Measurements from ENCODE around the gene PIGN.

PIGN gene

DNA sequence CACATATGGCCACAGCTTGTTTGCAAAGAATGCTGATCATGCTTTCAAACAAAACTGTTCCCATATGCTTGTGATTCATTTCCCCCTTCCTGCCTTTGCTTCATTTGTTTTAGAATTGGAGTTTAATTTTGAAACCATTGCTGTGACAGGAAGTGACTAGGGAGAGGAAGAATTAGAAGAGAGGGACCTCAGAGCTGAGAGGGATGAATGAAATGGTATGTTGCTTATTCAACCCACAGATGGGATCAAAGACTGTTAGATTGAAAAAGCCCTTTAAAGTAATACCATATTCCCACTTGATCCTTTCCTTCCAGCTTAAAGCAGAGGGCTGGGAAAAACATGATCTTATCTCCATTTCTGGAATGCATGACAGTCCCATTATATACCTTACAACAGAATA is 187.9 kb downstream of the PIGN start:
- DNase-seq (ENCODE audit: low read depth) = no peak

DNA sequence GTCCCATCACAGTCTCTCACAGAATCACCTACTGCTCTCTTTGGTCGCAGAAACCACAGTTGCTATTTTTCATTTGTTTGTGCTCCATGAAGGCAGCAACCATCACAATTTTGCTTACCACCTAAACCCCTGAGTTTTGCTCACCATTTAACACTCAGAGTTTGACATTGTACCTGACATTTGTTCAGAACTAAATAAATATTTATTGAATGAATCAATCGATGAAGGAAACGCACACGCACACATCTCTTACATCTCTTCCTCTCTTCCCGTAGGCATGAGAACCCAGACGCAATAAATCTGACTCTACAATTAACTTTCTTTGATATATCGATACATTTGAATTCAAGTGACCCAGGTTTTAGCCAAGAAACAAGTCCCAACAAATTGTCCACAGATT is 188.5 kb downstream of the PIGN start:
- no peak for DNase-seq (ENCODE audit: low read depth)

DNA sequence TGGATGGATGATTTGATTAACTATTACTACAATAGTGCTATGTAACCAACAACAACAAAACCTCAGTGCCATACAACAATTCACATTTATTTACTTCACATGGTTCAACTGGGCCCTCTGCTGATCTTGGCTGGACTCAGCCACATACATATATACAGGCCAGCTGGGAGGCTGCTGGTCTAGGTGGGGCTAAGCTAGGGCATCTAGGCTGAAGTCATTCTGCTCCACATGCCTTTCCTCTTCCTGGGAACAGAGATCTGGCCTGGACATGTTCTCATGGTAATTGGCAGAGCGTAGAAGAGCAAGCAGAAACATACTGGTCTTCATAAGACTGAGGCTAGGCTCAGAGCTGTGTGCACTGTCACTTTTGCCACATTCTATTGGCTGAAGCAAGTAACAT is 191.2 kb downstream of the PIGN start:
- DNase-seq (ENCODE audit: low read depth) = no peak

DNA sequence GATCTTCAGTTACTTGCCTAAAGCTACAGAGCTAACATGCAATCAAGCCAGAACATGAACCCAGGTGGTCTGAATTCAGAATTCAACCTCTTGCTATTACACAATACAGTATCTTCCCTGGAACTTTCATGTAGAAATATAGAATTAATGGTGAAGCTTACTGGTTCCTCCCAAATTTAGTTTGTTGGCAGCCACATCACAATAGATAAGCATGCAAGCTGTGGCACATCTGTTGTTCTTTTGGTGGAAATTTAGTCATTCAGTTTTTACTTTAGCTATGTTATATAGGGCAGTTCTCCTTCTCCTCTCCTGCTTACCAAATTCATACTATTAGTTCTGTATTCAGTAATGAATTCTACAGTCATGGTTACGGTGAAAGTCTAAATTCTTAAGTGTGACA is 193.0 kb downstream of the PIGN start:
- no peak for DNase-seq (ENCODE audit: low read depth)

DNA sequence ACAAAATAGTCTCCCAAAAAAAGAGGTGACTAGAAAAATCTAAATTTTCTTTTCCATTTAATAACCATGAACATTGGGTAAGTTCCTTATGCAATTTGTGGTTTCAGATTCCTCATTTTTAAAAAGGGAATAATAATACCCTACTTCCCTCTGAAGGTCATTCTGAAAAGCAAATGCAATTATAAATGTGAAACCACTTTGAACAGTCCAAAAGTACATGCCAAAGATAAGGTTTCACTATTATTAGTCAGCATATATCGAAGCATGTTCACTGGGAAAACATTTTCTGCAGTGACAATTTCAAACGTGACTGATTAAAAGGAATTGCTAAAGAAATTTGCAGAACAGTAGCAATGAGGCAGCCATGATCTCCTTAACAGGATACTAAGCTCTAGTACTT is 193.9 kb downstream of the PIGN start:
- no peak for DNase-seq (ENCODE audit: low read depth)

DNA sequence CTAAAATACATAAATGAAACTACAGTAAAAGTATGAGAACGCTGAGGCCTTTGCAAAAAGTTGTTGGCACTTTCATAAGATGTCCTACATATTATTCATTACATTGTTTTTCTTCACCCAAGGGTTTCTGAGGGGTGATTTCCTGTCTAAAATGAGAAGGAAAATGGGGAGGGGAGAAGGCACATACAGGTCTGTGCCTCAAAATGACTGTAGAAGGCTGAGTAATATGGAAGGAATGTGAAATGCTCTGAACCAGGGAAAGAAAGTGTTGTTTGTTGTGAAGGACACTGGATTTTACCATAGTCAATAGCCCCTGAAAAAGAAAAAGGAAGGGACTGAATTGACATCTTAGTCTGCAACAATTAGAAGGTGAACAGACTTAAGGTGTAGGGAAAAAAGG is 194.6 kb downstream of the PIGN start:
- DNase-seq (ENCODE audit: low read depth) = no peak

DNA sequence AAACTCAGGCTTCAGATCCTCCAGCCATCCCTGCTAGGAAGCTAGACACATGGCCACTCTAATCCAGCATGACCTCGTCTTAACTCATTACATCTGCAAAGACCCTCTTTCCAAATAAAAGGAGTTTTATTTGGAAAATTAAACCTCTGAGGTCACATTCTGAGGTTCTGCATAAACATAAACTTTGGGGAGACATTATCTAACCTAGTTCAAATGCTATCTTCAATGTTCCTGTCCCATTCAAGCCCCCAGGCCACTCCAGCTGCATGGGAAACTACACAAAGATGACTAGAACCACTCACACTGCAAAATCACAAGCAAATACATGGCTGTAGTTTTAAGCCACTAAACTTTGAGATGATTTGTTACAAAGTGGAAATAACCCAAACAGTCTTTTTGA is 195.0 kb downstream of the PIGN start:
- DNase-seq (ENCODE audit: low read depth) = no peak

DNA sequence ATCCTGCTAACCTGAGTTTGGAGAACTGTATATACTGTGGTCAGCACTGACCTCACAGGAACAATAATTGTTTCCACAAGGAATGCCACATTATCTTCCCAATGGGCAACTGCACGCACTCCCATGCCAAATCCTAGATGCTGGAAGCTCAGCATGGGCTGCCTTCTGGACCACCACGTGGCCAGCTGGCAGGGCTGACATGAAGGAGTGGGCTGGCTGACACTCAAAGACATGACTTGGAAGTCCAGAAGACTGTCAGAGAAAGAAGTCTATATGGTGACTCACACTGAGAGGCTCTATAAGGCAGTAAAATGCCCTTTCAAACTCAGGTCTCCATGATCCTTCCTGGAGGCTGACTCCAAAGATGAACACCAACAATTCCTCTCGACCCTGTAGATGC is 195.7 kb downstream of the PIGN start:
- no peak for DNase-seq (ENCODE audit: low read depth)

Measured in stimulated activated CD8-positive, alpha-beta memory T cell treated with anti-CD3 and anti-CD28 coated beads, Interleukin-12 subunit alpha, Interleukin-12 subunit beta, amount 100 ng/mL, for 4 hours (primary cell).